HUES6 (cell line): ENCODE results near the gene SLC35G6.

Experiments
- H3K27ac ChIP-seq: 2 replicates; pipeline ENCODE4 v1.7.0; 2013; ENCODE audit warnings: low read depth, mild to moderate bottlenecking, low read length, inconsistent platforms
- H3K27me3 ChIP-seq: 2 replicates; pipeline ENCODE4 v1.6.1; 2013; ENCODE audit warnings: low read length; ENCODE audit not compliant: control insufficient read depth, insufficient read depth
- H3K36me3 ChIP-seq: 2 replicates; pipeline ENCODE4 v1.6.1; 2013; ENCODE audit warnings: low read length; ENCODE audit not compliant: control insufficient read depth, insufficient read depth
- H3K4me1 ChIP-seq: 2 replicates; pipeline ENCODE4 v1.6.1; 2013; ENCODE audit warnings: low read length; ENCODE audit not compliant: control insufficient read depth, insufficient read depth
- H3K4me3 ChIP-seq: 2 replicates; pipeline ENCODE4 v1.5.1; 2013; ENCODE audit warnings: low read depth, low read length
- H3K9ac ChIP-seq: one replicate; pipeline ENCODE4 v1.6.1; 2013; ENCODE audit warnings: mild to moderate bottlenecking, low read length
- H3K9me3 ChIP-seq: 2 replicates; pipeline ENCODE4 v1.6.1; 2013; ENCODE audit warnings: low read depth, low read length; ENCODE audit not compliant: control insufficient read depth, insufficient read depth

Gene SLC35G6

DNA sequence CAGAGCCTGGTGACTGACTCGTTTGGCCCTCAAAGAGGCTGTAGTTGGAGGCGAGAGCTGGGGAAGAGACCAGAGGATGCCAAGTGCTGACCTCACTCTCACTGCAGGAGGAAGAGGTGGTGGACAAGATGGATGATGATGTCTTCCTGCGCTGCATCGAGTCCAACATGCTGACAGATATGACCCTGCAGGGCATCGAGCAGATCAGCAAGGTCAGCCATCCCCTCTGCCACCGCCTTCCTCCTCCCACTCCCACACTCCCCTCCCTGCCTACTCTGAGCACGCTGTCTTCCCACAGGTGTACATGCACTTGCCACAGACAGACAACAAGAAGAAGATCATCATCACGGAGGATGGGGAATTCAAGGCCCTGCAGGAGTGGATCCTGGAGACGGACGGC, 29.9 kb downstream of the SLC35G6 start:
- Histone ChIP-seq H3K27me3 (no peaks in the 10 kb centered on the region), H3K9me3 (no peaks in the 10 kb centered on the region), H3K4me3 (no peak overlapping the region), H3K4me1 (no peaks in the 10 kb centered on the region), H3K9ac (no peak overlapping the region), H3K36me3 (peaks cover 80% of the 10 kb centered on the region), H3K27ac (no peak overlapping the region)

DNA sequence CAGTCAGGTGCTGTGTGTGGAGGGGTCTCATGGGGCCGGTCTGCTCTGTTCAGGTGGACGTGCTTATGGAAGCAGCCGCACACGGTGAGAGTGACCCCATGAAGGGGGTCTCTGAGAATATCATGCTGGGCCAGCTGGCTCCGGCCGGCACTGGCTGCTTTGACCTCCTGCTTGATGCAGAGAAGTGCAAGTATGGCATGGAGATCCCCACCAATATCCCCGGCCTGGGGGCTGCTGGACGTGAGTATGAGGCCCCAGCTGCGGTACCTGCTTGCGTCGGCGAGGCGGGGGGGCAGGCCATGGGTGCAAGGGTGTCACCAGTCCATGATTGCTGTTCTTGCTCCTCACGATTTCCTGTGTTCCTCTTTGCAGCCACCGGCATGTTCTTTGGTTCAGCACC, 30.9 kb downstream of the SLC35G6 start:
- no peak overlapping the region for H3K27ac ChIP-seq
- no peaks in the 10 kb centered on the region for H3K9me3 ChIP-seq
- no peak overlapping the region for H3K4me3 ChIP-seq
- H3K4me1 ChIP-seq = no peaks in the 10 kb centered on the region
- no peaks in the 10 kb centered on the region for H3K27me3 ChIP-seq
- no peak overlapping the region for H3K9ac ChIP-seq
- H3K36me3 ChIP-seq = peaks cover 70% of the 10 kb centered on the region

DNA sequence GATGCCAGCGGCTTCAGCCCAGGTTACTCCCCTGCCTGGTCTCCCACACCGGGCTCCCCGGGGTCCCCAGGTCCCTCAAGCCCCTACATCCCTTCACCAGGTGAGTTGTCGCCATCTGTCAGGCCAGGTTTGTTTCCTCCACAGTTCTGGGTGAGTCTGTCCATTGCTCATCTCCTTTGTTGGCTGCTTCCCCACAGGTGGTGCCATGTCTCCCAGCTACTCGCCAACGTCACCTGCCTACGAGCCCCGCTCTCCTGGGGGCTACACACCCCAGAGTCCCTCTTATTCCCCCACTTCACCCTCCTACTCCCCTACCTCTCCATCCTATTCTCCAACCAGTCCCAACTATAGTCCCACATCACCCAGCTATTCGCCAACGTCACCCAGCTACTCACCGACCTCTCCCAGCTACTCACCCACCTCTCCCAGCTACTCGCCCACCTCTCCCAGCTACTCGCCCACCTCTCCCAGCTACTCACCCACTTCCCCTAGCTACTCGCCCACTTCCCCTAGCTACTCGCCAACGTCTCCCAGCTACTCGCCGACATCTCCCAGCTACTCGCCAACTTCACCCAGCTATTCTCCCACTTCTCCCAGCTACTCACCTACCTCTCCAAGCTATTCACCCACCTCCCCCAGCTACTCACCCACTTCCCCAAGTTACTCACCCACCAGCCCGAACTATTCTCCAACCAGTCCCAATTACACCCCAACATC, 31.7 kb downstream of the SLC35G6 start:
- H3K36me3 ChIP-seq = peaks cover 63% of the 10 kb centered on the region
- H3K9me3 ChIP-seq = no peaks in the 10 kb centered on the region
- no peak overlapping the region for H3K27ac ChIP-seq
- no peaks in the 10 kb centered on the region for H3K27me3 ChIP-seq
- no peak overlapping the region for H3K9ac ChIP-seq
- H3K4me1 ChIP-seq = no peaks in the 10 kb centered on the region
- H3K4me3 ChIP-seq = no peak overlapping the region

DNA sequence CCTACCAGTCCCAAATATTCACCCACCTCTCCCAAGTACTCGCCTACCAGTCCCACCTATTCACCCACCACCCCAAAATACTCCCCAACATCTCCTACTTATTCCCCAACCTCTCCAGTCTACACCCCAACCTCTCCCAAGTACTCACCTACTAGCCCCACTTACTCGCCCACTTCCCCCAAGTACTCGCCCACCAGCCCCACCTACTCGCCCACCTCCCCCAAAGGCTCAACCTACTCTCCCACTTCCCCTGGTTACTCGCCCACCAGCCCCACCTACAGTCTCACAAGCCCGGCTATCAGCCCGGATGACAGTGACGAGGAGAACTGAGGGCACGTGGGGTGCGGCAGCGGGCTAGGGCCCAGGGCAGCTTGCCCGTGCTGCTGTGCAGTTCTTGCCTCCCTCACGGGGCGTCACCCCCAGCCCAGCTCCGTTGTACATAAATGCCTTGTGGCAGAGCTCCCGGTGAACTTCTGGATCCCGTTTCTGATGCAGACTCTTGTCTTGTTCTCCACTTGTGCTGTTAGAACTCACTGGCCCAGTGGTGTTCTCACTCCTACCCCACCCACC, 32.7 kb downstream of the SLC35G6 start:
- Histone ChIP-seq H3K9ac (no peak overlapping the region), H3K4me1 (no peaks in the 10 kb centered on the region), H3K36me3 (peaks cover 53% of the 10 kb centered on the region), H3K4me3 (no peak overlapping the region), H3K27ac (no peak overlapping the region), H3K9me3 (no peaks in the 10 kb centered on the region), H3K27me3 (no peaks in the 10 kb centered on the region)

DNA sequence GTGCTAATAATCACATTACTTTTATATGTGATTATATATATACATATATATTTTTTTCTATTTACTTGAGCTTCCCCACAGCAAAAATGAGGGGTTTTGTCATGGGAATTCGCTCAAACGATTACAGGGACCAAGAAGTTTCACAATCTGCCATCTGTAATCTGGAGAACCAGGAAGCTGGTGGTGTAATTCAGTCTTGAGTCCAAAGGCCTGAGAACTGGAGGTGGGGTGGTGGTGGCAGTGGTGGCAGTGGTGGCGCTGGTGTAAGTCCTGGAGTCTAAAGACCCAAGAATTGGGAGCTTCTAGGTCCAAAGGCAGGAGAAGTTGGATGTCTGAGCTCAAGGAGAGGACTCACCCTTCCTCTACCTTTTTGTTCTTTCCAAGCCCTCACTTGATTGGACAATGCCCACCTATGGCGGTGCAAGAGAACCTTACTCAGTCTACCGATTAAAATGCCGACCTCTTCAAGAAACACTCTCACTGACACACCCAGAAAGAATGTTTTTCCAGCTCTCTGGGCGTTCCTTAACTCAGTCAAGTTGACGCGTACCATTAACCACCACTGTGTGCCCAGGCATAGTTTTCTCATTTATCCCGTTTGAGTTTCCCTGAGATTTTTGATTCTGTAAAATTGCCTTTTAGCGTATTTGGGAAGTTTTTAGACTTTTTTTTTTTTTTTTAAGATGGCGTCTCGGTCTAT, 34.8 kb downstream of the SLC35G6 start:
- Histone ChIP-seq H3K36me3 (peaks cover 34% of the 10 kb centered on the region), H3K9ac (no peak overlapping the region), H3K4me3 (no peak overlapping the region), H3K9me3 (no peaks in the 10 kb centered on the region), H3K4me1 (no peaks in the 10 kb centered on the region), H3K27me3 (no peaks in the 10 kb centered on the region), H3K27ac (no peak overlapping the region)

DNA sequence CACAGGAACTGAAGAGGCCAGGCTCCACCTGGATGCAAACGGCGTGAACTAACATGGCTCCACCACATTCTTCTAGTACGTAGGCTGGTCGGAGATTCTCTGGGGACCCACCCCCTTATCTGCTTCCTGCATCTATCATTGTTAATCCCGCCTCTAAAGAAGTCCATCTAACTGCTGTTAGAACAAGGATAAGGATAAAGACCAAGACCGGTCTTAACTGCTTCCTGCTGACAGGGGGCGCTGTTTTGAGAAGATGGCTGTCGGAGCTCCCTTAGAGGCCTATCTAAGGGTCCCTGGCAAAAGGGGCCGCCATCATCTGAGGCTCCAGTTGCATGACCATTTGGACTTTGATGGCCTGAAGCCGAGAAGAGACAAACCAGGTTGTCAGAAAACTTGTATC, 41.8 kb downstream of the SLC35G6 start:
- Histone ChIP-seq H3K27me3 (no peaks in the 10 kb centered on the region), H3K36me3 (no peaks in the 10 kb centered on the region)

DNA sequence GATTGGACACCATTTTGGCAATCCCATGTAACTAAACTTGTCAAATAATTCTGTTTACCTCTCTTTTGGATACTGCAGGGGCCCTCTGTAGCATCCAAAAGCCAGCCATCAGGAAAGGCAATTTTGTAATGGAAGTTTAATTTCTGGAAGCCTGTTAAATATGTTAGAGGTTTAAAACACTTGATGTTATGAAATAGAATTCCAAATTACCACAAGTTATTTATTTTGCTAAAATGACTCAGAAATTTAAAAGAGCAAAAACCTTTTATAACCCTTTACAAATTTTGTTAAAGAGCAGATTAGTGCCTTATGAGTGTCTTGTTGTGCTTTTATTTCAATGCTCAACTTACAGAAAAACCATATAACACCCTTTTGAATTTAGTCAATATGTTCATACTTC, 47.6 kb downstream of the SLC35G6 start:
- Histone ChIP-seq H3K4me3 (no peak overlapping the region), H3K9ac (no peak overlapping the region), H3K27me3 (no peaks in the 10 kb centered on the region), H3K9me3 (peaks cover 22% of the 10 kb centered on the region), H3K36me3 (no peaks in the 10 kb centered on the region), H3K27ac (no peak overlapping the region), H3K4me1 (no peaks in the 10 kb centered on the region)

More for the DNA sequence above, 41.8 kb downstream of the SLC35G6 start:
- Histone ChIP-seq H3K27ac (no peak overlapping the region), H3K9ac (no peak overlapping the region), H3K4me1 (no peaks in the 10 kb centered on the region), H3K4me3 (no peak overlapping the region), H3K9me3 (peaks cover 14% of the 10 kb centered on the region)

DNA sequence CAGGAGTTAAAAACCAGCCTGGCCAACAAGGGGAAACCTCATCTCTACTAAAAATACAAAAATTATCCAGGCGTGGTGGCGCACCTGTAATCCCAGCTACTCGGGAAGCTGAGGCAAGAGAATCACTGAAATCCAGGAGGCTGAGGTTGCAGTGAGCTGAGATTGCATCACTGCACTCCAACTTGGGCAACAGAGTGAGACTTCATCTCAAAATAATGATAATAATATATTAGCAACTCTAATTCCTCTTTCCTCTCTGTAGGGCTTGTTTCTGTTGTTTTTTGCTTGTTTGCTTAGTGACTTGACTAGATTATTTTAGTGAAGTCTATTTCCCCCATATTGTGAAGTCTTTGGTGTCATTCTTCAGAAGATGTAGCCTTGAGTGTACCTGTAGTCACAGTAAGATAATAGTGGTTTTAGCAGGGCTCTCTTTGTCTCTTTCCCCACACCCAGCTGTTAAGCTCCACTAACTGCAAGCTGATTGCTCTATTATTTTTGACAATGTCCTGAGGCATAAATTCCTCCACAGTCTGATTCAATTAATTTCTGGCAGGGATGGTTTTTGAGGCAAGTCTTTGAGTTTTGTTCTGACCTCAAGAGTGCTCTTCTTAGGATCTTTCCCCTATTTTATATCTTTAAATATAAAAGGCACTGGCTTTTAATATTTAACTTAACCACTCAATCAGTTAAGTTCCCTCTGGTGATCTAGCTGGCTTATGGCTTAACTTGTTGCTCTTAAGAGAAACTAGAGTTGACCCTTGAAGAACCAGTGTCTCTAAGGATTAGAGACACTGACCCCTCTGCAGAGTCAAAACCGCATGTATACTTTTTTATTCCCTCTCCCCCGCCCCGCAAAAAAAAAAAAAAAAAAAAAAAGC, 49.0 kb downstream of the SLC35G6 start:
- Histone ChIP-seq H3K27me3 (no peaks in the 10 kb centered on the region), H3K9ac (no peak overlapping the region), H3K4me1 (no peaks in the 10 kb centered on the region), H3K36me3 (no peaks in the 10 kb centered on the region), H3K4me3 (no peak overlapping the region), H3K9me3 (peaks cover 18% of the 10 kb centered on the region; the same call in 1 of the 2 replicates), H3K27ac (no peak overlapping the region)
